CD4-positive, alpha-beta memory T cell (primary cell): Measurements from ENCODE around the gene SLC35F1. TPM values are rescaled to one million over a fixed set of nuclear protein-coding genes. Genes with fewer than 3 reads are reported as not detected.
"Not testable (repeated sequence)": the region's sequence is repeated elsewhere in the genome, so short reads cannot be mapped to it uniquely, and the experiment has no call there.

Experiments used
- CTCF ChIA-PET: fragments of 350-600 bp; sonication (Branson Sonifier 250); formaldehyde crosslinking; loops from one replicate; lab custom pipeline; 2021; ENCODE audit warnings: inconsistent platforms; ENCODE audit not compliant: partially characterized antibody; lab: Charles Lee
- POLR2A ChIA-PET: fragments of 350-600 bp; sonication (Branson Sonifier 250); formaldehyde crosslinking; loops from one replicate; lab custom pipeline; 2021; ENCODE audit not compliant: partially characterized antibody; lab: Charles Lee
- DNase-seq, 5 donors: peaks; one replicate each; pipeline versions ENCODE4 v3.0.0 to v3.0.0-alpha.2; 2020 to 2022; ENCODE audit warnings: mixed read lengths in 1 of 5
- H3K27ac ChIP-seq: one replicate; pipeline ENCODE4 v1.7.0; 2013; ENCODE audit warnings: low read depth, low read length
- H3K27me3 ChIP-seq: 2 replicates; pipeline ENCODE4 v1.7.0; 2013; ENCODE audit warnings: mild to moderate bottlenecking, low read length, moderate library complexity; ENCODE audit not compliant: insufficient read depth
- H3K36me3 ChIP-seq: 2 replicates; pipeline ENCODE4 v1.7.0; 2013; ENCODE audit warnings: mild to moderate bottlenecking, low read length, moderate library complexity; ENCODE audit not compliant: insufficient read depth
- H3K4me1 ChIP-seq: 2 replicates; pipeline ENCODE4 v1.7.0; 2013; ENCODE audit warnings: mild to moderate bottlenecking, low read length, moderate library complexity; ENCODE audit not compliant: insufficient read depth
- H3K4me3 ChIP-seq, 2 donors: one replicate each; pipeline ENCODE4 v1.7.0; 2013; ENCODE audit warnings: low read length in 2 of 2, mild to moderate bottlenecking in 1 of 2
- H3K9me3 ChIP-seq, 2 donors: one replicate each; pipeline ENCODE4 v1.7.0; 2013; ENCODE audit warnings: low read length in 2 of 2, control low read depth in 1 of 2; ENCODE audit not compliant: control insufficient read depth in 1 of 2
- H3K27ac Mint-ChIP-seq, 7 donors: one replicate each; pipeline ENCODE4 v1.8.0; 2020 to 2021; ENCODE audit warnings: mixed read lengths in 7 of 7, mild to moderate bottlenecking in 6 of 7, inconsistent platforms in 3 of 7, moderate library complexity in 3 of 7
- H3K27me3 Mint-ChIP-seq, 2 donors: one replicate each; pipeline ENCODE4 v1.8.0; 2020 to 2021; ENCODE audit warnings: mixed read lengths in 2 of 2
- H3K36me3 Mint-ChIP-seq, 2 donors: one replicate each; pipeline ENCODE4 v1.8.0; 2020 to 2021; ENCODE audit warnings: mixed read lengths in 2 of 2, inconsistent platforms in 1 of 2, mild to moderate bottlenecking in 1 of 2
- H3K4me1 Mint-ChIP-seq, 4 donors: one replicate each; pipeline ENCODE4 v1.8.0; 2020 to 2021; ENCODE audit warnings: mixed read lengths in 4 of 4, mild to moderate bottlenecking in 1 of 4
- H3K4me3 Mint-ChIP-seq, 8 donors: one replicate each; pipeline ENCODE4 v1.8.0; 2020 to 2021; ENCODE audit warnings: mixed read lengths in 8 of 8, mild to moderate bottlenecking in 7 of 8, moderate library complexity in 6 of 8, inconsistent platforms in 3 of 8
- H3K9me3 Mint-ChIP-seq, 8 donors: one replicate each; pipeline ENCODE4 v1.8.0; 2020 to 2021; ENCODE audit warnings: mixed read lengths in 8 of 8, mild to moderate bottlenecking in 5 of 8, inconsistent platforms in 3 of 8, moderate library complexity in 1 of 8
- intact Hi-C: fragments of 100-400 bp; cut with micrococcal nuclease; formaldehyde crosslinking; loops from one replicate; pipeline ENCODE4 v1.15.1; 2023
- polyA plus RNA-seq, 2 donors: library from polyadenylated mRNA; unstranded; fragments of 300-500 nt; fragmentation: Illumina TruSeq; gene quantifications; one replicate each; pipeline ENCODE4 v1.2.3, GENCODE V29; 2021
- total RNA-seq, 2 experiments: library from RNA; stranded (reverse); gene quantifications; one replicate each; pipeline ENCODE4 v1.2.3, GENCODE V29; 2021

Gene SLC35F1
- total RNA-seq (not detected), polyA plus RNA-seq (not detected)

DNA sequence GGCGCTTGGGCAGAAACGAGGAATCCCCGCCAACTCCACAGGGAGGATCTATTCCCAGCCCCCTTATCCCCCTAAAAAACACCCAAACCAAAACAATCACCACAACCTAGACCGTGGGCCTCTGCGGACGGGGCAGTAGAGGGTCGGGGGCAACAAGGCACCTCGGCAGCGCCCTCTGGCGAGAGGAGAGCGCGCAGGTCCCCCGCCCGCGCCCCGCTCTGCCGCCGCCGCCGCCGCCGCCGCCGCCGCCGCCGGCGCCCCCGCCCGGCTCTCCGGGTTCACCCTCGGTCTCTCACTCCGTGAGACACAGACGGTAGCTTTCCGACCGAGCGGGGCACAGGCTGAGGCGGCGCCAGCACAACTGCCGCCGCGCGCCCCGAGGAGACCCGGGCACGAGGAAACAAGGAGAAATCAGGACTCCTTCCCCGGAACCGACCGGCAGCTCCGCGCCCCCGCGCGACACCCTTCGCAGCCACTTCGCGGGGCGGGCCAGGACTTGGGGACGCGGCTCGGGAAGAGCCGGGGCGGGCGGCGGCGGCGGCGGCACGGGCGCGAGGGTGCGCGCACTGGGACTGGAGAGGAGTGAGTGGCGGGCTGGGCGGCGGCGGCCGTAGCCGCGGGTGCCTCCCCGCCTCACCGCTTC is at the start of gene SLC35F1:
Gene SLC35F1, plus strand, starts transcription at position 307 of the 643 bp plus-strand sequence.
- Histone ChIP-seq H3K4me1 (peaks cover 4% of the 10 kb centered on the region), H3K9me3 (no peaks in the 10 kb centered on the region), H3K27ac (no peak within 1 kb of the TSS), H3K27me3 (peaks cover 14% of the 10 kb centered on the region), H3K4me3 (no peak within 1 kb of the TSS), H3K36me3 (no peaks in the 10 kb centered on the region)
- intact Hi-C loops: no loop called here
- H3K36me3 Mint-ChIP-seq: no peaks in the 10 kb centered on the region
- POLR2A ChIA-PET: no interaction called here
- H3K27me3 Mint-ChIP-seq: peaks cover 41 to 55% of the 10 kb centered on the region in 2 donors
- H3K4me3 Mint-ChIP-seq: peak within 1 kb of the TSS; percentile 50 to 81 (median 69)
- H3K9me3 Mint-ChIP-seq: peaks cover 0 to 6% (median 0%) of the 10 kb centered on the region in 8 donors
- H3K27ac Mint-ChIP-seq: no peak within 1 kb of the TSS
- DNase-seq: peak in 2 of 5 donors; percentile 4 to 9
- CTCF ChIA-PET: no interaction called here
- peaks cover 3 to 12% (median 9%) of the 10 kb centered on the region in 4 donors for H3K4me1 Mint-ChIP-seq

GRCh38 chr6:117858601-117859000 is 48.5 kb upstream of the SLC35F1 start:
- H3K27me3 ChIP-seq, H3K36me3 ChIP-seq, H3K9me3 ChIP-seq, H3K4me1 Mint-ChIP-seq, H3K27ac ChIP-seq, intact Hi-C loops, DNase-seq, CTCF ChIA-PET, H3K4me1 ChIP-seq, H3K4me3 ChIP-seq, H3K27me3 Mint-ChIP-seq, POLR2A ChIA-PET, H3K4me3 Mint-ChIP-seq, H3K27ac Mint-ChIP-seq, H3K36me3 Mint-ChIP-seq: not testable (repeated sequence)
- H3K9me3 Mint-ChIP-seq: peaks cover 0 to 14% (median 7%) of the 10 kb centered on the region in 8 donors

DNA sequence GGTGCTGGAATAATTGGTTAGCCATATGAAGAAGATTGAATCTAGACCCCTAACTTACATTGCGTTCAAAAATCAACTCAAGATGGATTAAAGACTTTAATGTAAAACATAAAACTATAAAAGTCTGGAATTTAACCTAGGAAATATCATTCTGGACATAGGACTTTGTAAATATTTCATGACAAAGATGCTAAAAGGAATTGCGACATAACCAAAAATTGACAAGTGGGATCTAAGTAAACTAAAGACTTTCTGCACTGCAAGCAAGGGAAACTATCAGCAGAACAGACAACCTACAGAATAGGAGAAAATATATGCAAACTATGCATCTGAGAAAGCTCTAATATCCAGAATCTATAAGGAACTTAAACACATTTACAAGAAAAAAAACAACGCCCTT is 45.5 kb upstream of the SLC35F1 start:
- Mint-ChIP-seq H3K9me3 (peaks cover 0 to 10% (median 7%) of the 10 kb centered on the region in 8 donors), H3K4me1 (no peaks in the 10 kb centered on the region), H3K4me3 (no peak overlapping the region), H3K27ac (no peak overlapping the region), H3K27me3 (peaks cover 0 to 1% of the 10 kb centered on the region in 2 donors), H3K36me3 (no peaks in the 10 kb centered on the region)
- CTCF ChIA-PET: no interaction called here
- POLR2A ChIA-PET: no interaction called here
- no peak for DNase-seq
- no peak overlapping the region for H3K27ac ChIP-seq
- intact Hi-C loops: no loop called here
- H3K27me3 ChIP-seq: no peaks in the 10 kb centered on the region
- H3K36me3 ChIP-seq: no peaks in the 10 kb centered on the region
- no peaks in the 10 kb centered on the region for H3K4me1 ChIP-seq
- no peaks in the 10 kb centered on the region for H3K9me3 ChIP-seq
- no peak overlapping the region for H3K4me3 ChIP-seq

GRCh38 chr6:117866561-117866960 is 40.5 kb upstream of the SLC35F1 start:
- no peaks in the 10 kb centered on the region for H3K4me1 ChIP-seq
- intact Hi-C loops: no loop called here
- no peaks in the 10 kb centered on the region for H3K27me3 ChIP-seq
- no peaks in the 10 kb centered on the region for H3K9me3 ChIP-seq
- no peak overlapping the region for H3K27ac ChIP-seq
- H3K4me3 ChIP-seq: no peak overlapping the region
- H3K36me3 ChIP-seq: no peaks in the 10 kb centered on the region
- no peak overlapping the region for H3K27ac Mint-ChIP-seq
- no peak for DNase-seq
- H3K36me3 Mint-ChIP-seq: no peaks in the 10 kb centered on the region
- peaks cover 3 to 6% of the 10 kb centered on the region in 2 donors for H3K27me3 Mint-ChIP-seq
- H3K4me3 Mint-ChIP-seq: no peak overlapping the region
- no peaks in the 10 kb centered on the region for H3K4me1 Mint-ChIP-seq
- CTCF ChIA-PET: no interaction called here
- peaks cover 1 to 10% (median 7%) of the 10 kb centered on the region in 8 donors for H3K9me3 Mint-ChIP-seq
- POLR2A ChIA-PET: no interaction called here

DNA sequence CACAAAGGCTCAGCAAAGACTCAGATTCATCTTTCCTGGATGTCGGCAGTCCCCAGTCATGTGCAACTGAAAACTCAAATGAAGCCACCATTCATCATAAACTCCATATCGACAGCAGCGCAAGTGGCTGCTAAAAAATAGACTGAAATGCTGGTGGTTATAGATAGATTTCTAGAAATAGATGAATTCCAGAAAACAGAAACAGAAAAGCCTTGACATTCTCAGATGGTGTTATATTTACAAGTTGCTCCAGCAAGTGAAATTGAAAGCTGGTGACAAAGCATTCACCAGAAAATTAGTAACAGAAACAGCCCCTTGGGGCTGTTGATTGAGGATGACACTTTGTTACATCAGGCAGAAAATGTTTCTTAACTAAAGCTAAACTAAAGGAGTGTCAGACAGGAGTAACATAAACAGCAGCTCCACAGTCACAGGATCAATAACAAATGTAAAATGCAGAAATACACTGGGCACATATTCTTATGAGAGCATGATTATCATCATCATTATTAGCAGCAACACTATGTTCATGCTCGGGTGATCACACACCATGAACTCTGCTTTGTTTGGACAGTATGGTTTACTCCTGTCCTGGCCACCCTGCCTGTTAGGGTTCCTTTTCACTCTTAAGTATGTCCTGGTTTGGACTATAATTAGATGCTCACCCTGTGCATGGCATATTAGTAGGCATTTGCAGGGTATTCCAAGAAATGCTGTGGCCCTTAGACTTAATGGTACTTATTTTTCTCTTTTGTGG is 36.4 kb upstream of the SLC35F1 start:
- Histone ChIP-seq H3K27me3 (no peaks in the 10 kb centered on the region), H3K27ac (no peak overlapping the region), H3K36me3 (no peaks in the 10 kb centered on the region), H3K9me3 (no peaks in the 10 kb centered on the region), H3K4me3 (no peak overlapping the region), H3K4me1 (no peaks in the 10 kb centered on the region)
- POLR2A ChIA-PET: no interaction called here
- Mint-ChIP-seq H3K27ac (no peak overlapping the region), H3K4me1 (no peaks in the 10 kb centered on the region), H3K27me3 (peaks cover 3 to 6% of the 10 kb centered on the region in 2 donors), H3K36me3 (no peaks in the 10 kb centered on the region), H3K4me3 (no peak overlapping the region), H3K9me3 (peaks cover 0 to 5% (median 4%) of the 10 kb centered on the region in 8 donors)
- CTCF ChIA-PET: no interaction called here
- DNase-seq: no peak
- intact Hi-C loops: no loop called here

DNA sequence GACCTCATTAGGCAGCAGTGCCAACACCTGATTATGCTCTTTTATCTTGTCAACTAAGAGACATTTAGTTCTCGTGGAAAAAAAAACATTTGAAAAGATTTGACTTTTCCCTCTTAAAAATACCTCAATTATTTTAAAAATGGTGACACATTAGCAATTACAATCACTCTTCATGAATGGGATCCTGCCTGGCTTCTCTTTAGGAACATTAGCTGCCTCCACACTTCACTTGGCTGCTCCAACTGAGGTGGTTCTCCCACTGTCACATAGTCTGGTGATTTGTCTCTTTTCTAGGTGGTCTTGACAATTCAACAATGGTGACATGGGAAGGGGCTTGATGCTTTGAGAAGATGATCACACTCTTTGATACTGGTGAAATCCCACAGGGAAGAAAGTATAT is 26.2 kb upstream of the SLC35F1 start:
- H3K9me3 Mint-ChIP-seq: no peaks in the 10 kb centered on the region
- H3K4me1 Mint-ChIP-seq: no peaks in the 10 kb centered on the region
- H3K27ac Mint-ChIP-seq: no peak overlapping the region
- POLR2A ChIA-PET: no interaction called here
- CTCF ChIA-PET: no interaction called here
- no peak overlapping the region for H3K4me3 Mint-ChIP-seq
- H3K36me3 ChIP-seq: no peaks in the 10 kb centered on the region
- H3K4me3 ChIP-seq: no peak overlapping the region
- intact Hi-C loops: no loop called here
- no peaks in the 10 kb centered on the region for H3K4me1 ChIP-seq
- H3K27me3 ChIP-seq: no peaks in the 10 kb centered on the region
- no peaks in the 10 kb centered on the region for H3K9me3 ChIP-seq
- DNase-seq: no peak
- no peak overlapping the region for H3K27ac ChIP-seq
- no peaks in the 10 kb centered on the region for H3K36me3 Mint-ChIP-seq
- peaks cover 0 to 2% of the 10 kb centered on the region in 2 donors for H3K27me3 Mint-ChIP-seq

GRCh38 chr6:117890172-117890571 is 16.9 kb upstream of the SLC35F1 start:
- intact Hi-C loops: no loop called here
- Mint-ChIP-seq H3K27ac (peak overlapping the region in 1 of 7 donors; percentile 26), H3K9me3 (peaks cover 0 to 2% (median 0%) of the 10 kb centered on the region in 8 donors), H3K27me3 (peaks cover 2 to 4% of the 10 kb centered on the region in 2 donors), H3K4me1 (no peaks in the 10 kb centered on the region), H3K4me3 (no peak overlapping the region), H3K36me3 (no peaks in the 10 kb centered on the region)
- Histone ChIP-seq H3K36me3 (no peaks in the 10 kb centered on the region), H3K27me3 (no peaks in the 10 kb centered on the region), H3K27ac (no peak overlapping the region), H3K4me1 (no peaks in the 10 kb centered on the region), H3K9me3 (no peaks in the 10 kb centered on the region), H3K4me3 (no peak overlapping the region)
- DNase-seq: no peak
- ChIA-PET POLR2A (no interaction called here), CTCF (no interaction called here)
